DMS79 (cell line): ENCODE measurements around the gene RTN4.

ENCODE experiments used
- DNase-seq: peaks from one replicate; lab custom pipeline; 2025; lab: John Stamatoyannopoulos, UW

Gene RTN4

GRCh38 chr2:54952425-54952824, 97.8 kb downstream of the RTN4 start:
- DNase-seq = no peak

- no peak for DNase-seq
Observed at GRCh38 chr2:54950811-54951210, 99.4 kb downstream of the RTN4 start.

GRCh38 chr2:54949431-54949830, 100.8 kb downstream of the RTN4 start:
- DNase-seq = no peak

DNA sequence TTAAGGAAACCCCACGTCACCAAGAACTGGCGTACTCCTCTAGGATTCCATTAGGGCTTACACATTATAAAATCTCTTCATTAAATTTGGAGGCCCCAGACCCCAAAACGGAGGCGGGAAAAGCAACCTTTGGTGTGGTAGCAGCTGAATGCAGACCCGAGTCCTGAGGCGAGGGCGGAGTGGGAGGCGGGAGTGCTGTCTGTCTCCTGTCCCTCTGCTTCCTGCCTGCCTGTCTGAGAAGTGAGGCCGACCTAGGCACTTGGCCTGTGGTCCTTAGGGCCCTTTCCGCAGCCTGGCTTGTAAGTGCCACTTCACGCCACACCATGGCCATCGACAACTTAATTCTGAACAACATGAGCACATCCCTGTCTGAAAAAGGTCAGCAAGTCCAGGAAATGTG, 102.1 kb downstream of the RTN4 start:
- no peak for DNase-seq

DNA sequence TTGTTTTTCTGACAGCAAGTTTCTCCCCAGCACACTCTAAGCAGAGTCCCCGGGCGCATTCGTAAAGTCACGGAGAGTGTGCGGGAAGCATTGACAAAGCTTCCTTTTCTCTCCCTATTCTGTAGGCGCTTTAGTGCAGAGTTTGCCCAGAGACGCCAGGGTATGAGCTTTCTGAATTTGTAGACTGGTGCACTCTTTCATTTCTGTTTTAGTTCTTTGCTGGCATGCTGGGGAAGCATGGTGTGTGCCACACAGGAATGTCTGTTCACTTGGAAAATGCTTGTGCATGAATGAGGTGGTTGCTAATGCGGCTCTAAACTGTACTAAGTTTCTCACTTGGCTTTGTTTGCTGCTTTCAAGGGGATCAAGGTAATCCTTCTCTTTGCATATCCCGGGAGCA, 102.6 kb downstream of the RTN4 start:
- no peak for DNase-seq

DNA sequence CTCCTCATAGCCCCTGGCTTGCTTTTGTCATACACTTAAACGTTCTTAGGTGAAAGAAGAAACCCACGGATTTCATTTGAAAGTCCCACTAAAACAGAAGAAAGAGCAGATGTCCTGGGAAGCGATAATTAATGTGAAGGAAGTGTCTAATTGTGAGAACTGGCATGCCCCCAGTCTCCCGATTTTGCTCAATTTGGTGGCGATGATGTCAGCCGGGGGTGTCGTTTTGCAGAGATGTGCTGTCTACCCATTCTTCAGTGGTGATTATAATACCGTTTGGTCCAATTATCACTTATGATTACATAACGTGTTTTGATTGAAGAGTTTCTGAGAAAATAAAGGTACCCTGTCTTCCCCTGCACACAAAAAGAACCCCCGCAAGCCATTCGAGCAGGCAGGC, 103.1 kb downstream of the RTN4 start:
- no peak for DNase-seq

DNA sequence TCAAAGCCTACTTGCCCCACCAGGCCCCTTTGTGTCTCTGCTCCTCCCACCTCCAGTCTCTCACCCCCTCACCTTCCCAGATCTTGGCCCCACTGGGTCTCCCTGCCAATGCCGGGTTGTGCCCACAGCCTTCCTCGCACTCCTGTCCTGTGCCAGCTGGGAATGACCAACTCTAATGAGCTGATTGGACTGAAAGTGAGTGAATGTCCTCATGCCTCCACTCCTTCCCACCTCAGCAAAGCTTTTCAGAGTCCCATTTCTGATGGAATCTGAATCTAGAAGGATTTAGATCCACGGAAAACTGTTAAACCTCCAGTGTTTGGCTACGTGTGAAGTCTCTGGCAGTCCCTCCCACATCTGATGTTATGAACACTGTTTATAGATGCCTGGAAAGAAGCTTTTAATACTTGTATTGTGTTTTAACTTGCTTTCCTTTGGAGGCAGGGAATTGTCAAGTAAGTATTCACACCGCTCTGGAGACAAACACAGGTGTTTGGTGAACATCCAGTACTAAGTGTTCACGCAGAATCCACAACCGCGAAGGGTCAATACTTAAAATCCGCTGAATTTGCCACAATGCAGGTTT, 103.9 kb downstream of the RTN4 start:
- no peak for DNase-seq

- DNase-seq = peak; percentile 85
Observed at GRCh38 chr2:54945391-54946219, 104.6 kb downstream of the RTN4 start.

DNA sequence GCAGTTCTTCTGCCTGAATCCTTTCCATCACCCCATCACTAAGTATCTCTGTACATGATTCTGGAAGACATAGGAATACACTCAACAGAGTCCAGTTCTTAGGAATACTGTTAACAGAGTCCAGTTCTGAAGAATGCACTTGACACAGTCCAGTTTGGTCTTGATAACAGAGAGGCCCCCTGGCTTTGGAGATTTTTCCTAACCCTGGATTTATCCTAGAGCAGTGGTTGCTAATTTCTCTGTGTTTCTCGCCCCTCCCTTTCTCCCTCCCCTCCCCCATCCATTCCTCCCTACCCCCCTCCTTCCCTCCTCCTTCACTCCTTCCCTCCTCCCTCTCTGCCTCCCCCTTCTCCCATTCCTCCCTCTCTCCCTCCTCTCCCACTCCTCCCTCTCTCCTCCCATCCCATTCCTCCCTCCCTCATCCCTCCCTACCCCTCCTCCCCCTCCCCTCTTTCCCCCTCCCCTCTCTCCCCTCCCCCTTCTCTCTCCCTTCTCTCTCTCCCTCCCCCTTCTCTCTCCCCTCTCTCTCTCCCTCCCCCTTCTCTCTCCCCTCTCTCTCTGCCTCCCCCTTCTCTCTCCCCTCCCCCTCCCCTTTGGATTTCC, 105.4 kb downstream of the RTN4 start:
- no peak for DNase-seq

GRCh38 chr2:54942373-54942772, 107.9 kb downstream of the RTN4 start:
- DNase-seq = no peak

- DNase-seq = no peak
Observed at GRCh38 chr2:54941248-54941984, 108.8 kb downstream of the RTN4 start.

DNA sequence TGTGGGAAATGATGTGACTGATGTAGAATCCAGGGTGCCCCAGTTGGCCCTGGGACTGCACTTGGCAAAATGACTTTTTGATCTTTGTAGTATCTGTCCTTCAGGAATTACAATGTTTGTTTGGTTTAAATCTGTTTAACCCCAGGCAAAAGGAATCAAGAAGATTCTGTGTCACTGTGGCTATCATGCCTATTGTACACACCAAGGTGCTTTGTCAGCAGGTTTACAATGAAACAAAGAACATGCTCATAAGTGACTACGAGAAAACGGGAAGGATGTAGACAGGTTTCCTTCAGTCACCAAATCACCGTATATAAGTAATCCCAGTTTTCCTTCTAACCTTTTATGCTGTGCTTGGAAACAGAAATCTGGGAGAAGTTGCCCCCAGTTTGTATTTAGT, 109.5 kb downstream of the RTN4 start:
- no peak for DNase-seq

- no peak for DNase-seq
Observed at GRCh38 chr2:54939446-54940118, 110.7 kb downstream of the RTN4 start.

- DNase-seq = no peak
Observed at GRCh38 chr2:54936766-54937165, 113.5 kb downstream of the RTN4 start.

DNA sequence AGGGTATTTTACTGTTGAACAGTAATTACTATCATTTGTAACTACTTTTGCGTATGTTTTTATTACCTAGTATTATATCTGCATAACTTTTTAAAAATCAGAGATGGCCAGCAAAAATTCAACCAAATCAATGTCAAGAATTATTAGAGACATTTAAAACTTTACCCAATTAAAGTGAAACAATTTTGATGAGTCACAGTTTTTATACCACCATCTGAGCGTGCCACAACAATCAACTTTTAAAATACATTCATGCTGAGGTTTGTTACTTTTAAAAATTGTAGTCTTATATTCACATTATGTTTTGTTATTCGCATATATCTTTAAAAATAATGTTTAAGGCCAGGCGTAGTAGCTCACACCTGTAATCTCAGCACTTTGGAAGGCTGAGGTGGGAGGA, 114.9 kb downstream of the RTN4 start:
- DNase-seq = no peak

DNA sequence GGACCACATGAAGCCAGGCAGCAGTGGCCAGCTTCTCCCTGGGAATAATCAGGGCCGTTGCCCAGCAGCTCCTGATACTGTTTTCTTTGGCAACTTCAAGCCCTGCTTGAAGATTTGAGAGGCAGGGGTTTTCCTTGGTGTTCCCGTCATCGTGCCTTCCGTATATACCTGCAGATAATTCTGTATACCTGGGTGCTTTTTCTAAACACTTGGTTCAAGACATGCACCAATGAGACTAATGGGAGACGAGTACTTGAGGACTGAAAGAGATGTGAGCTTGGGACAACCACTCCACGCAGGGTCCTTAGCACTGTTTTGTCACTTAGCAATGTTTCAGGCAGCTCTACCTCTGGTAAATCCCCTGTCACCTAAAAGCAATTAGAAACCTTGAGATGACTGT, 118.8 kb downstream of the RTN4 start:
- DNase-seq = peak; percentile 88

DNA sequence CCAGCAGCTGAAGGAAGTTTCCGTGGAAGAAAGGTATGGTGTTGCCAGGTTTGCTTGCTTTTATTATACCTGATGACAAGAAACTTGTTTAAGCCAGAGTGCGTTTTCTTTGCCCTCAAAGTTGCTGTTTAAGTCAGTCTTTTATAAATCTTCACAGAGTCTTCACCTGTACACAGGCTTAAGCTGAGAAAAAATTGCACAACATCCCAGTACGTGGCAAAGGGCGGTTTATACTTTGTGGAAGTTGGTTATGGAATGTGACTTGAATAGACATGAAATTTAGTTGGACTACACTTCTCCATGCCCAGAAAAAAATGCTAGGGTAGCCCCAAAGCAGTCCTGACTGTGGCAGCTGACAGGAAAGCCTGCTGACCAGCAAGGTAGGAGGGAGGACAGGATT, 121.5 kb downstream of the RTN4 start:
- DNase-seq = no peak

GRCh38 chr2:54927751-54928615, 122.3 kb downstream of the RTN4 start:
- no peak for DNase-seq

GRCh38 chr2:54927085-54927750, 123.0 kb downstream of the RTN4 start:
- no peak for DNase-seq

- DNase-seq = no peak
Observed at GRCh38 chr2:54925022-54925421, 125.2 kb downstream of the RTN4 start.

DNA sequence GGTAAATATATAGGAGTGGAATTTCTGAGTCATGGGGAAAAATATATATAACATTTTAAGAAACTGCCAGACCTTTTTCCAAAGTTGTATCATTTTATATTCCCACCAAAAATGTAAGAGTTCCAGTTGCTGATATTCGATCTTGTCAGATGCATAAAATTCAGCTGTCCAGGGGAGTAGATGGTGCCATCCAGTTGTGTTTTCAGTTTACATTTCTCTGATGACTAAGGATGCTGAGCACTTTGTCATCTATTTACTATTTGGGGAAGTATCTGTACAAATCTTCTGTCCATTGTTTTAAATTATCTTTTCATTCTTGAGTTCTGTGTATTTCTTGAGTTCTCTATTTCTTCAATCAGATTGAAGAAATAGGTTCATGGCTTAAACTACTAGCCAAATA, 126.1 kb downstream of the RTN4 start:
- DNase-seq = no peak
